Lower leg skin (tissue), 4 donors: ENCODE measurements around the gene RERE. TPM values are rescaled to one million over a fixed set of nuclear protein-coding genes. Genes with fewer than 3 reads are reported as not detected.
A peak's percentile ranks its signal among the peaks of the same experiment; 100 is the strongest.

Experiments used
- DNase-seq, 2 donors: peaks; one replicate each; pipeline ENCODE4 v3.0.0-alpha.2; 2019; ENCODE audit warnings: low spot score in 2 of 2
- H3K4me3 ChIP-seq: fragments of 200-600 bp; sonication (generic); 2 replicates; pipeline ENCODE4 v1.5.1; 2017; ENCODE audit warnings: mild to moderate bottlenecking, low read depth; ENCODE audit not compliant: poor library complexity, severe bottlenecking
- POLR2A ChIP-seq, 2 donors: fragments of 450-650 bp; IDR thresholded peaks; one replicate each; pipeline ENCODE4 v1.6.1; 2016 to 2017; ENCODE audit warnings: antibody characterized with exemption in 2 of 2, mild to moderate bottlenecking in 1 of 2, moderate library complexity in 1 of 2
- WGBS, 2 donors: methylation state at CpG; one replicate each; pipeline ENCODE4 v1.1.5; 2018; 5-methylcytosine and 5-hydroxymethylcytosine counted together
- intact Hi-C: fragments of 100-400 bp; cut with DNase I; formaldehyde crosslinking; loops from one replicate; pipeline ENCODE4 v1.15.0; 2023; ENCODE audit warnings: low total_unique reads
- total RNA-seq, 4 donors: library from RNA; depleted of rRNA; stranded (reverse); fragments of >200 nt; gene quantifications; one replicate each; pipeline ENCODE4 v1.1.0, GENCODE V29; 2016
- TF ChIP-seq, protein P1 (sequence below), 3 donors: fragments of 450-650 bp; IDR thresholded peaks; one replicate each; pipeline ENCODE4 v1.5.1; 2016; ENCODE audit warnings: antibody characterized with exemption in 3 of 3, mild to moderate bottlenecking in 3 of 3, moderate library complexity in 2 of 3

Gene RERE
- total RNA-seq, 4 donors from 2014 or later = 41.0 to 84.9 (median 76.8) TPM

DNA sequence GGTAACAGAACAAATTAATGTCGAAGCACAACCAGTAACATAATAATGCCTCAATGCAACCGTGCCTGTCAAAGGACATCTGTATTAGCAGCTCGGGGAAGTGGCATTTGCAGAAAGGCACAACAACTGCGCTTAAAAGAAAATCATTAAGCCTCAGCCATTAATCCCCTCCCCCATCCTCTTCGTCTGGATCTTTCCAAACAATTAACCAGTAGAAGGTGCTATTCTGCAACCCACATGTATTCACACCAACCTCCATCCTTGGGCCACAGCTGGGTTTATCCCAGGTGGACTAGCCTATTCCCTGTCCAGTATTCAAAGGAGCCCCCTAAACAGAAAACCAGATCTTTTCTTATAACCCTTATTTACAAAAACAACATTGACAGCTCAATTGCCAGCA lies 2.6 kb downstream of the RERE start:
- WGBS, 2 donors = 68 to 69% methylated on average over 5 of the region's 5 CpGs

DNA sequence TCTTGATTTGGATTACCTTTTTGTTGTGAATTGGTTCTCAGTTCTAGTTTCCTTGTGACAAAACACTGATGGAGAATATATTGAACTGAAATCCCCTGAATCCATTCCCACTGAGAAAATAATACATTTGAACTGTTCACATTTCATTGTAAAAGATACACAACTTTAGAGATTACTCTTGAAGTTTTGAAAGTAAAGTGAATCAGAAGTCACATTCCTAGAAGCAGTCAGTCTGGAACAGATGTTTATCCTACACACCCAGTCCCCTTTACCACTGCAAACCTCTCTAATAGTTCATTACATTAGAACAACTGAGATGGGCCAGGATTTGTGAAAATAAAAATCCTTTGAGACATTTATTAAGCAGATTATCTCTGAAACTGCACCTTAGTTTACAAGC lies 3.4 kb downstream of the RERE start:
- intact Hi-C loops = no loop called here
- DNase-seq = no peak
- no peak overlapping the region for H3K4me3 ChIP-seq
- TF ChIP-seq, protein P1, sequence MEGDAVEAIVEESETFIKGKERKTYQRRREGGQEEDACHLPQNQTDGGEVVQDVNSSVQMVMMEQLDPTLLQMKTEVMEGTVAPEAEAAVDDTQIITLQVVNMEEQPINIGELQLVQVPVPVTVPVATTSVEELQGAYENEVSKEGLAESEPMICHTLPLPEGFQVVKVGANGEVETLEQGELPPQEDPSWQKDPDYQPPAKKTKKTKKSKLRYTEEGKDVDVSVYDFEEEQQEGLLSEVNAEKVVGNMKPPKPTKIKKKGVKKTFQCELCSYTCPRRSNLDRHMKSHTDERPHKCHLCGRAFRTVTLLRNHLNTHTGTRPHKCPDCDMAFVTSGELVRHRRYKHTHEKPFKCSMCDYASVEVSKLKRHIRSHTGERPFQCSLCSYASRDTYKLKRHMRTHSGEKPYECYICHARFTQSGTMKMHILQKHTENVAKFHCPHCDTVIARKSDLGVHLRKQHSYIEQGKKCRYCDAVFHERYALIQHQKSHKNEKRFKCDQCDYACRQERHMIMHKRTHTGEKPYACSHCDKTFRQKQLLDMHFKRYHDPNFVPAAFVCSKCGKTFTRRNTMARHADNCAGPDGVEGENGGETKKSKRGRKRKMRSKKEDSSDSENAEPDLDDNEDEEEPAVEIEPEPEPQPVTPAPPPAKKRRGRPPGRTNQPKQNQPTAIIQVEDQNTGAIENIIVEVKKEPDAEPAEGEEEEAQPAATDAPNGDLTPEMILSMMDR (IDR thresholded peaks at IDR 0.05) = no peak
- no peak for TF ChIP-seq POLR2A (IDR thresholded peaks at IDR 0.05)

More for the DNA sequence above, 2.6 kb downstream of the RERE start:
- no peak for TF ChIP-seq POLR2A (IDR thresholded peaks at IDR 0.05)
- TF ChIP-seq, protein P1 (IDR thresholded peaks at IDR 0.05) = no peak
- no peak overlapping the region for H3K4me3 ChIP-seq
- intact Hi-C loops = no loop called here
- peak in 1 of 2 donors; percentile 34 for DNase-seq

DNA sequence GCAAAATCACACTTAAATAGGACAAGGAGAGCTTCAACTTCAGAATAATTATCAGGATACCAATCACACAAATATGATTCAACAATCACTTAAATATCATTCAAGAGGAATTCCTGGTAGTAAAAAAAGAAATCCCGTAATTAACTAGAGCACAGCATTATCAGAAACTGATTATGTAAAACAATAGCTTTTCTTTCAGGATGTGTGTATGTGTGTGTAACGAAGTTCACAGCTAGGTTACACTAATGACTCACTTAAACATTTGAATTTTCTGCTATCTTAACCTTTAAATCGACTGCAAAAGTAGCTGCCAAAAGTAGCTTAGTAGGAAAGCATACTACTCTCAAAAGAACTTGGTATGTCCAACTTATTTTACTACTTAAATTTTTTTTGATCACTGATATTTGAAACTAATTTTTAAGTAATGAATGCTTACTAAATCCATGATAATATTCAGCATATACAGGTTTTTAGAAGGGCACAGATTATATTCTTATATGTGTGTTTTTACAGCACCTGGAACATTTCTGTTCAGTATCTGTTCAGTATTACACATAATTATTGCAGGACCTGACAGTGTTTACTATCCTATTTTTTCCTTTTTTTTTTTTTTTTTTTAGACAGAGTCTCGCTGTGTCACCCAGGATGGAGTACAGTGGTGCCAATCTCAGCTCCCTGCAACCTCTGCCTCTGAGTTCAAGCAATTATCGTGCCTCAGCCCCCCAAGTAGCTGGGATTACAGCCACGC lies 4.2 kb downstream of the RERE start:
- TF ChIP-seq, protein P1 (IDR thresholded peaks at IDR 0.05) = no peak
- no peak for TF ChIP-seq POLR2A (IDR thresholded peaks at IDR 0.05)
- no peak for DNase-seq
- 61% methylated on average over 6 of the region's 6 CpGs for WGBS, 2 donors
- intact Hi-C loops = no loop called here
- H3K4me3 ChIP-seq = no peak overlapping the region

DNA sequence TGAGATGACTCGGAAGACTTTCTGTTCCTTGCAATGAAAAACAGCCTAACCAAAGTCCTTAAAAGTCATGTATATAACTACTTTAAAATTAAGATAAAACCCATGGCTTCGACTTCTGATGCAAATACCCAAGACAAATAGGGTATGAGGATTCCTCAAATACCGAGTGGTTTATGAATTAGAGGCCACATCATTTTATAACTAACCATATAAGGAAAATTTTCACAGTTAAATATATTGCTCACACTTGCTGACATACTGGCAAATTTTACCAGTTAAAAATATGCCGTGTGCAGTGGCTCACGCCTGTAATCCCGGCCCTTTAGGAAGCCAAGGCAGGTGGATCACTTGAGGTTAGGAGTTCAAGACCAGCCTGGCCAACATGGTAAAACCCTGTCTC lies 5.4 kb downstream of the RERE start:
- no peak for TF ChIP-seq POLR2A (IDR thresholded peaks at IDR 0.05)
- TF ChIP-seq, protein P1 (IDR thresholded peaks at IDR 0.05) = no peak
- 87 to 91% methylated on average over 6 of the region's 6 CpGs for WGBS, 2 donors
- intact Hi-C loops = no loop called here
- no peak overlapping the region for H3K4me3 ChIP-seq
- DNase-seq = no peak

DNA sequence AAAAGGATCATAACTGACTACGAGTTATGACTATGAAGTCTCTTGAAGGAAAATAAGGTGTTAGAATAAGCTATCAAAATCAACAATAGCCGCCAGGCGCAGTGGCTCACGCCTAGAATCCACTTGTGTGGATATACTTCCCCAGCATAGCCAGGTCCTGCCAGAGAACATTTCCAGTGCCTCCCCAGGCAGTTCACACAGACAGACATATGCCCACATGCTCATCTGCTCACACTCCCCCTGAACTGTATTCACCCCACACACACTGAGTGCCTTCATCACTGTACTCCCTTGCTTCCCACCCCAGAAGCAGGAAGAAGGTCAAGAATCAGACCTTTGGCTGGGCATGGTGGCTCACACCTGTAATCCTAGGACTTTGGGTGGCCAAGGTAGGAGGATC lies 6.5 kb downstream of the RERE start:
- no peak overlapping the region for H3K4me3 ChIP-seq
- TF ChIP-seq, protein P1 (IDR thresholded peaks at IDR 0.05) = no peak
- TF ChIP-seq POLR2A (IDR thresholded peaks at IDR 0.05) = no peak
- DNase-seq = peak in 1 of 2 donors; percentile 68
- WGBS, 2 donors = 86 to 93% methylated on average over 4 of the region's 4 CpGs
- intact Hi-C loops = no loop called here

DNA sequence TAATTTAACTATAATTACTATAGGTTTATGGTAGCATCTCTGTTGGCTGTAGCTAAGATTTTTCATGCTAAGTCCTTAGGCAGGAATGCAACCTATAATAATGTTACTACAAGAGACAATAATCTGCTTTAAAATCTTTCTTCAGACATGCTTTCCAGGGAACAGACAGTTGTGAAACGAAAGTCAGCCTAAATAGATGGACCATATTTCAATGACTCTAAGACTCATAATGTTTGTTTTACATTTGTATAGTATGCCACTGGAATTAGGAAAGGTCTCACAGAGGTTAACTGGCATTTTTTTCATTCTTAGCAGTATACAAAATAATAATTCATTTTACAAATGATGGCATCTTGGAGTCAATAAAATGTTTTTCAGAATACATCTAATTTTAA lies 8.1 kb downstream of the RERE start:
- 56 to 68% methylated on average over 1 of the region's 1 CpG for WGBS, 2 donors
- TF ChIP-seq, protein P1 (IDR thresholded peaks at IDR 0.05) = no peak
- no peak for TF ChIP-seq POLR2A (IDR thresholded peaks at IDR 0.05)
- no peak overlapping the region for H3K4me3 ChIP-seq
- DNase-seq = no peak
- intact Hi-C loops = no loop called here
